Fibroblast of lung (primary cell): ENCODE results near the gene ITPK1. TPM values are rescaled to one million over a fixed set of nuclear protein-coding genes. Genes with fewer than 3 reads are reported as not detected.

Experiments used
- DNase-seq, 2 donors: peaks; one replicate each; pipeline versions ENCODE4 v3.0.0 to v3.0.0-alpha.2; 2010; ENCODE audit warnings: low read depth in 2 of 2
- H2AFZ ChIP-seq: 2 replicates; pipeline ENCODE4 v1.5.1; 2012; ENCODE audit warnings: low read length, control low read depth, inconsistent platforms
- H3K27ac ChIP-seq: 2 replicates; pipeline ENCODE4 v1.5.1; 2011; ENCODE audit warnings: low read length, control low read depth; ENCODE audit not compliant: insufficient read depth
- H3K27me3 ChIP-seq: 2 replicates; pipeline ENCODE4 v1.5.1; 2011; ENCODE audit warnings: mild to moderate bottlenecking, low read length; ENCODE audit not compliant: control insufficient read depth, insufficient read depth
- H3K36me3 ChIP-seq: 2 replicates; pipeline ENCODE4 v1.5.1; 2011; ENCODE audit warnings: low read length; ENCODE audit not compliant: control insufficient read depth, insufficient read depth
- H3K4me1 ChIP-seq: 2 replicates; pipeline ENCODE4 v1.5.1; 2011; ENCODE audit warnings: low read length; ENCODE audit not compliant: control insufficient read depth, insufficient read depth; ENCODE audit errors: extremely low read depth
- H3K4me2 ChIP-seq: 2 replicates; pipeline ENCODE4 v1.5.1; 2011; ENCODE audit warnings: low read length, control low read depth; ENCODE audit not compliant: insufficient read depth; ENCODE audit errors: extremely low read depth
- H3K4me3 ChIP-seq, 4 experiments: fragments of 200-600 bp in 1 of 4; sonication (generic) in 1 of 4; replicated peaks in 1 of 4; 2 replicates each; pipeline ENCODE4 v1.5.1; 2011 to 2016; ENCODE audit warnings: low read length in 4 of 4, low read depth in 3 of 4, mild to moderate bottlenecking in 3 of 4, control low read depth in 2 of 4, inconsistent platforms in 1 of 4, mixed read lengths in 1 of 4; ENCODE audit not compliant: insufficient read depth in 1 of 4; ENCODE audit errors: control extremely low read depth in 1 of 4
- H3K79me2 ChIP-seq: 2 replicates; pipeline ENCODE4 v1.5.1; 2012; ENCODE audit warnings: mild to moderate bottlenecking, low read length, inconsistent platforms; ENCODE audit not compliant: control insufficient read depth, insufficient read depth
- H3K9ac ChIP-seq: 2 replicates; pipeline ENCODE4 v1.5.1; 2011; ENCODE audit warnings: mild to moderate bottlenecking, low read length, control low read depth; ENCODE audit not compliant: insufficient read depth
- H3K9me3 ChIP-seq: 2 replicates; pipeline ENCODE4 v1.5.1; 2012; ENCODE audit warnings: low read depth, low read length; ENCODE audit not compliant: control insufficient read depth, insufficient read depth
- H4K20me1 ChIP-seq: 2 replicates; pipeline ENCODE4 v1.5.1; 2011; ENCODE audit warnings: low read length; ENCODE audit not compliant: control insufficient read depth, insufficient read depth; ENCODE audit errors: extremely low read depth
- CTCF ChIP-seq, 2 donors: IDR thresholded peaks in 1 of 2; conservative IDR thresholded peaks in 1 of 2; 1 replicate in 1 of 2; 2 replicates in 1 of 2; pipeline ENCODE4 v1.5.1; 2011 to 2012; ENCODE audit warnings: low read length in 2 of 2, control low read depth in 1 of 2, inconsistent platforms in 1 of 2, low read depth in 1 of 2, mild to moderate bottlenecking in 1 of 2
- EZH2 ChIP-seq: IDR thresholded peaks from 2 replicates; pipeline ENCODE4 v1.5.1; 2012; ENCODE audit warnings: low read length, control low read depth, mild to moderate bottlenecking; ENCODE audit errors: missing control alignments
- polyA plus RNA-seq, 2 donors: library from polyadenylated mRNA; depleted of rRNA in 1 of 2; stranded (reverse) in 1 of 2; unstranded in 1 of 2; fragments of >200 nt; gene quantifications; 2 replicates each; pipeline ENCODE4 v1.2.1, GENCODE V29; 2011 to 2012; ENCODE audit warnings: missing spikeins in 1 of 2
- total RNA-seq: library from RNA; depleted of rRNA; stranded (reverse); fragments of >200 nt; gene quantifications from 2 replicates; pipeline ENCODE4 v1.2.1, GENCODE V29; 2014

The ITPK1 gene
- total and polyA plus RNA-seq, 2 donors (not counting 1 experiment from before 2014, with no cell fraction given): 9.2 to 23.1 TPM

- Histone ChIP-seq H3K36me3 (no peaks in the 10 kb centered on the region), H3K9me3 (no peaks in the 10 kb centered on the region), H3K79me2 (no peaks in the 10 kb centered on the region), H3K4me2 (no peak overlapping the region), H3K27ac (no peak overlapping the region), H3K27me3 (no peaks in the 10 kb centered on the region), H2AFZ (no peak overlapping the region), H3K9ac (no peak overlapping the region), H4K20me1 (no peaks in the 10 kb centered on the region), H3K4me1 (no peaks in the 10 kb centered on the region), H3K4me3 (no peak overlapping the region)
- no peak for DNase-seq
- TF ChIP-seq EZH2: no peak
- no peak for TF ChIP-seq CTCF (conservative IDR thresholded peaks at IDR 0.05 in 1 of 2, IDR thresholded peaks at IDR 0.05 in 1 of 2; ENCODE audit: low read depth in 1 of 2, low read length in 2 of 2)
Observed at GRCh38 chr14:93121030-93121834, 5.5 kb upstream of the ITPK1 start.

- Histone ChIP-seq H3K9ac (no peak overlapping the region), H3K36me3 (no peaks in the 10 kb centered on the region), H4K20me1 (no peaks in the 10 kb centered on the region), H3K9me3 (no peaks in the 10 kb centered on the region), H3K4me2 (no peak overlapping the region), H3K4me3 (no peak overlapping the region), H2AFZ (no peak overlapping the region), H3K4me1 (no peaks in the 10 kb centered on the region), H3K79me2 (no peaks in the 10 kb centered on the region), H3K27me3 (no peaks in the 10 kb centered on the region), H3K27ac (no peak overlapping the region)
- TF ChIP-seq CTCF (conservative IDR thresholded peaks at IDR 0.05 in 1 of 2, IDR thresholded peaks at IDR 0.05 in 1 of 2; ENCODE audit: low read depth in 1 of 2, low read length in 2 of 2) (no peak), EZH2 (no peak)
- DNase-seq: no peak
Observed at GRCh38 chr14:93120517-93120916, 4.8 kb upstream of the ITPK1 start.

DNA sequence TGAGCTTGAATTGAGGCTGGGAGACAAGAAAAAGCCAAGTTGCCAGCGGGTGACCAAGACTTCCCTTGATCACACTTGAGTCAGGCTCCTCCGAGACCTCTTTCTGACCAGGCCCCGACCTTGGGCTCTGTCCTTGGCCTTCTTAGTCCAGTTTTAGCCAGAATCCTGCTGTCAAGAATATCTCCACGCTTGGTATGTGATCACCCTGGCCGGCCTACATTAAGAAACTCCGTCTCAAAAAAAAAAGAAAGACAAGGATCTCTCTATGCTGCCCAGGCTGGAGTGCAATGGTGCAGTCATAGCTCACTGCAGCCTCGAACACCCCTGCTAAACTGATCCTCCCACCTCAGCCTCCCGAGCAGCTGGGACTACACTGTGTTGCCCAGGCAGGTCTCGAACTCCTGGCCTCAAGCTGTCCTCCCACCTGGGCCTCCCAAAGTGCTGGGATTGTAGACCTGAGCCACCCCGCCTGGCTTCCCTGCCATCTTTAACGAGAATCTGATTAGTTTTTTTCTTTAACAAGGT is 1.0 kb upstream of the ITPK1 start:
- no peak overlapping the region for H3K9ac ChIP-seq
- DNase-seq: no peak
- H3K9me3 ChIP-seq: no peaks in the 10 kb centered on the region
- peak overlapping the region in 2 of 4 experiments; percentile 71 for H3K4me3 ChIP-seq
- H2AFZ ChIP-seq: peak overlapping the region; percentile 67
- H3K4me2 ChIP-seq: peak overlapping the region; percentile 87
- H3K36me3 ChIP-seq: no peaks in the 10 kb centered on the region
- no peak for TF ChIP-seq CTCF (conservative IDR thresholded peaks at IDR 0.05 in 1 of 2, IDR thresholded peaks at IDR 0.05 in 1 of 2; ENCODE audit: low read depth in 1 of 2, low read length in 2 of 2)
- no peak for TF ChIP-seq EZH2
- H3K79me2 ChIP-seq: no peaks in the 10 kb centered on the region
- H3K27ac ChIP-seq: peak overlapping the region; percentile 47
- peaks cover 5% of the 10 kb centered on the region for H3K4me1 ChIP-seq
- no peaks in the 10 kb centered on the region for H4K20me1 ChIP-seq
- no peaks in the 10 kb centered on the region for H3K27me3 ChIP-seq
